ENCODE results near the gene RELT. TPM values are rescaled to one million over a fixed set of nuclear protein-coding genes. Genes with fewer than 3 reads are reported as not detected.

The RELT gene
- total RNA-seq, 1 experiment from 2014 or later = 24.5 TPM

DNA sequence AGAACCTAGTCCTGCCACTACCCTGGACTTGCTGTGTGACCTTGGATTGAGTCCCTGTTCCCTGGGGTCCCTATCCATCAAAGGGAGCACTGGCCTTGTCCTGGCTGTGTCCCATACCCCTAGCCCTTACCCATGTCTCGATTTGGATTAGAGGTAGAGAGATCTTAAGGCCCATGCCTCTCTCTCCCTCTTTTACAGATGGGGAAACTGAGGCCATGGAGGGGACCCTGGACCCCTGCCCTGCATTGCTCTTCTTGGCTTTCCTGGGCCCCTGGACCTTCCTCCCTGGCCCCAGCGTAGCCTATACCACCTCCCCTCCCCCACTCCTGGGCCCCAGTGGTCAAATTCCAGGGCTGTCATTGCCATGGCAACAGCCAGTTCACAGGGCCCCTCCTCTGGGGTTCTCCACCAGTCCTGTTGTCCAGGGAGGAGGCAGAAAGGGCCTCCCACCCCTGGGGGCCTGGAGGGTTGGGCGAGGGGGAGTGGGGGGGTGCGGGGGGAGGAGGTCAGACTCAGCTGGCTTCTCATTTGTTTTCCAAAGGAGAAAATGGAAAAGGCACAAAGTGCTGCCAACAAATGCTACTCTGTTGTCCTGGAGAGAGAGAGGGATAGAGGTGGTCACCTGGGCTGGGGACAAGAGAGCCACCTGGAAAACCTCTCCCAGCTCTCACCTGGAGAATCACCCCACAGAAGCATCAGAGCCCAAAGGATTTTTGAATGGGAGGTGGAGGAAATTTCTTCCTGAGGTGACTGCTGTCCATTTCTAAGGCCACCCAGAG is 44.9 kb upstream of the RELT start:
- Histone ChIP-seq H3K9me3 (ENCODE audit: low read length) (no peaks in the 10 kb centered on the region), H3K9ac (ENCODE audit: low read length) (no peak overlapping the region), H2AFZ (ENCODE audit: low read length) (no peak overlapping the region), H3K27me3 (ENCODE audit: low read length) (no peaks in the 10 kb centered on the region), H4K20me1 (ENCODE audit: low read length) (no peaks in the 10 kb centered on the region), H3K9me2 (replicated peaks; ENCODE audit: low read length) (no peaks in the 10 kb centered on the region), H3K79me2 (ENCODE audit: low read length) (no peaks in the 10 kb centered on the region), H3K4me1 (ENCODE audit: insufficient read depth, low read length) (peaks cover 23% of the 10 kb centered on the region), H3K27ac (ENCODE audit: low read length) (no peak overlapping the region), H3K36me3 (ENCODE audit: low read depth, low read length) (no peaks in the 10 kb centered on the region), H3F3A (ENCODE audit: low read length, unreplicated experiment) (no peaks in the 10 kb centered on the region), H3K4me2 (ENCODE audit: low read length) (no peak overlapping the region), H3K4me3 (ENCODE audit: low read length) (no peak overlapping the region)
- ATAC-seq (no peak), DNase-seq (no peak)
- no TSS peak for BruUV-seq (replicated peaks)
- TF ChIP-seq EZH2phosphoT487 (IDR thresholded peaks at IDR 0.05; ENCODE audit: borderline replicate concordance, low read length) = no peak
- TF ChIP-seq, protein P1, sequence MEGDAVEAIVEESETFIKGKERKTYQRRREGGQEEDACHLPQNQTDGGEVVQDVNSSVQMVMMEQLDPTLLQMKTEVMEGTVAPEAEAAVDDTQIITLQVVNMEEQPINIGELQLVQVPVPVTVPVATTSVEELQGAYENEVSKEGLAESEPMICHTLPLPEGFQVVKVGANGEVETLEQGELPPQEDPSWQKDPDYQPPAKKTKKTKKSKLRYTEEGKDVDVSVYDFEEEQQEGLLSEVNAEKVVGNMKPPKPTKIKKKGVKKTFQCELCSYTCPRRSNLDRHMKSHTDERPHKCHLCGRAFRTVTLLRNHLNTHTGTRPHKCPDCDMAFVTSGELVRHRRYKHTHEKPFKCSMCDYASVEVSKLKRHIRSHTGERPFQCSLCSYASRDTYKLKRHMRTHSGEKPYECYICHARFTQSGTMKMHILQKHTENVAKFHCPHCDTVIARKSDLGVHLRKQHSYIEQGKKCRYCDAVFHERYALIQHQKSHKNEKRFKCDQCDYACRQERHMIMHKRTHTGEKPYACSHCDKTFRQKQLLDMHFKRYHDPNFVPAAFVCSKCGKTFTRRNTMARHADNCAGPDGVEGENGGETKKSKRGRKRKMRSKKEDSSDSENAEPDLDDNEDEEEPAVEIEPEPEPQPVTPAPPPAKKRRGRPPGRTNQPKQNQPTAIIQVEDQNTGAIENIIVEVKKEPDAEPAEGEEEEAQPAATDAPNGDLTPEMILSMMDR (conservative IDR thresholded peaks at IDR 0.05; ENCODE audit: low read depth, low read length) = no peak
- no peak for TF ChIP-seq EZH2 (IDR thresholded peaks at IDR 0.05; ENCODE audit: low read length, unreplicated experiment)
- intact Hi-C loops (cut with micrococcal nuclease) = no loop called here
- ChIA-PET POLR2A (ENCODE audit: unreplicated experiment) (no interaction called here), CTCF (interaction anchor here (0.6 to 1.0 kb wide), 2 partner anchors 9 to 24 kb away, joined by 4 to 11 read pairs; no protein-coding TSS in a partner anchor)

DNA sequence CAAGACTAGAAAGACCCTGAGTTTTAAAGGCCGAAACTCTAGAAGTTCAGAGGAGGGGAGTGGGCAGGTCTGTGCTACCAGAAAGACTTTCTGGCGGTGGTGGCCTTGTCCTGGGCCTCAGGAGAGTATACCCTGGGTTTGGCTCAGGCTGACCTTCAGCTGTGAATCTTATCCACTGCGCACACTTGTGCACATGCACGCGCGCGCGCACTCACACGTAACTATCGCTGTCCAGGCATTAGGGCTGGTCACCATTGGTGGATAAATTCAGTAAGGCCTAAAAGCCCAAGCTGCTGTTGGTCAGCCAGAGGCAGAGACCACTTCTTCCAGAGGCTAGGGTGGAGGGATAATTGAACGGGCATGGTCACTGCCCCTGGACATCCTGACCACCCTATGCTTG is 43.0 kb upstream of the RELT start:
- H3F3A ChIP-seq (ENCODE audit: low read length, unreplicated experiment) = no peaks in the 10 kb centered on the region
- no peaks in the 10 kb centered on the region for H3K79me2 ChIP-seq (ENCODE audit: low read length)
- no peaks in the 10 kb centered on the region for H4K20me1 ChIP-seq (ENCODE audit: low read length)
- no peak for ATAC-seq
- no peak for DNase-seq
- H3K9ac ChIP-seq (ENCODE audit: low read length) = no peak overlapping the region
- no peak overlapping the region for H3K4me2 ChIP-seq (ENCODE audit: low read length)
- no peaks in the 10 kb centered on the region for H3K9me2 ChIP-seq (replicated peaks; ENCODE audit: low read length)
- intact Hi-C loops (cut with micrococcal nuclease) = no loop called here
- no TSS peak for BruUV-seq (replicated peaks)
- TF ChIP-seq EZH2phosphoT487 (IDR thresholded peaks at IDR 0.05; ENCODE audit: borderline replicate concordance, low read length) = no peak
- TF ChIP-seq, protein P1 (conservative IDR thresholded peaks at IDR 0.05; ENCODE audit: low read depth, low read length) = no peak
- no peak for TF ChIP-seq EZH2 (IDR thresholded peaks at IDR 0.05; ENCODE audit: low read length, unreplicated experiment)
- H3K4me1 ChIP-seq (ENCODE audit: insufficient read depth, low read length) = peaks cover 13% of the 10 kb centered on the region
- no peak overlapping the region for H3K27ac ChIP-seq (ENCODE audit: low read length)
- no peak overlapping the region for H2AFZ ChIP-seq (ENCODE audit: low read length)
- H3K27me3 ChIP-seq (ENCODE audit: low read length) = no peaks in the 10 kb centered on the region
- H3K36me3 ChIP-seq (ENCODE audit: low read depth, low read length) = no peaks in the 10 kb centered on the region
- ChIA-PET POLR2A (ENCODE audit: unreplicated experiment) (no interaction called here), CTCF (no interaction called here)
- H3K9me3 ChIP-seq (ENCODE audit: low read length) = no peaks in the 10 kb centered on the region
- no peak overlapping the region for H3K4me3 ChIP-seq (ENCODE audit: low read length)

All from PC-3 (cell line).